NCI-H526 (cell line): ENCODE results near the gene FAM180A.
"Not testable (repeated sequence)": the region's sequence is repeated elsewhere in the genome, so short reads cannot be mapped to it uniquely, and the experiment has no call there.

Experiments used
- DNase-seq, 2 experiments: peaks; one replicate each; lab custom pipeline; 2025; lab: John Stamatoyannopoulos, UW

Gene FAM180A

DNA sequence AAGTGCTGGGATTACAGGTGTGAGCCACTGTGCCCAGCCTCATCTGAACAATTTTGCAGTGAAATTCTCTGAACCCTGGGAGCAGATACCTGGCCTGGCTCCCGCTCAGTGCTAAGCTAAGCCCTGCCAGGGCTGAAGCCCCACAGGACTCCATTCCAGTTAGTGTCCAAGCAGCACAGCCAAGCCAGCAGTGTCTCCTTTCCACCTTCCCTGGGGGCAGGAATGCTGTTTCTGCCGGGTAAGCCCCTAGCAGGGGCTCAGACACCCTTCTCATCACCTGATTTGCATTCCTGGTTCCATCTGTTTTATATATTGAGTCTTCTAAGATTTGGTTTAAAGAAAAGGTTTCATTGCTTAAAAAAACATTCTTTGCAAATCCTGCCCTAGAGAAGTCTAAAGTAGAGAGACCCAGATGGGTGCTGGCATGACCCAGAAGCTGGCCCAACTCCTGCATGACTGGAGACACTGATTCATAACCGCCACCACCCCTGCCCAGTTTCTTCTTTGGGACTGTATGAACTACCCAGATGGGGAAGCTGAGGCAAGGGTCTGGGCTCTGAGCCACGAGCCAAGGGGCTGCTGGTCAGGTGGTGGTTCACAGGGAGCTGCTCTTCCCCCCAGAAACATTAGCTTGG, 34.7 kb downstream of the FAM180A start:
- no peak for DNase-seq

- DNase-seq: no peak
These were observed 35.8 kb downstream of the FAM180A start for GRCh38 chr7:135712796-135713195.

- DNase-seq: no peak
These were observed 36.3 kb downstream of the FAM180A start for GRCh38 chr7:135712182-135712782.

DNA sequence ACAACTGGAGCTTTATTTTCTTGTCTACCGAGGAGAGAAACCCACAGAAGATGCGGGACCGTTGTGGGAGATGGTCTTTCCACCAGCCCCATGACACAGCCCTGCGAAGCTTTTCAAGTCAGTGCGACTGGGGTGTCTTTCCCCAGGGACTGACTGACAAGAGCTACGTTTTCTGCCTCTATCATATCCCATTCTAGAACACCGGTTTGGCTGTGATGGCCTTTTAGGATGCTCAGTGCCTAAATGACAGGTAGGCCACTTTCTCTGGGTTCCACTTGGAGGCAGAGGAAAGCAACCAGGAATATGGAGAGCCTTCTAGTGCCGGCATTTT, 37.5 kb downstream of the FAM180A start:
- no peak for DNase-seq

DNA sequence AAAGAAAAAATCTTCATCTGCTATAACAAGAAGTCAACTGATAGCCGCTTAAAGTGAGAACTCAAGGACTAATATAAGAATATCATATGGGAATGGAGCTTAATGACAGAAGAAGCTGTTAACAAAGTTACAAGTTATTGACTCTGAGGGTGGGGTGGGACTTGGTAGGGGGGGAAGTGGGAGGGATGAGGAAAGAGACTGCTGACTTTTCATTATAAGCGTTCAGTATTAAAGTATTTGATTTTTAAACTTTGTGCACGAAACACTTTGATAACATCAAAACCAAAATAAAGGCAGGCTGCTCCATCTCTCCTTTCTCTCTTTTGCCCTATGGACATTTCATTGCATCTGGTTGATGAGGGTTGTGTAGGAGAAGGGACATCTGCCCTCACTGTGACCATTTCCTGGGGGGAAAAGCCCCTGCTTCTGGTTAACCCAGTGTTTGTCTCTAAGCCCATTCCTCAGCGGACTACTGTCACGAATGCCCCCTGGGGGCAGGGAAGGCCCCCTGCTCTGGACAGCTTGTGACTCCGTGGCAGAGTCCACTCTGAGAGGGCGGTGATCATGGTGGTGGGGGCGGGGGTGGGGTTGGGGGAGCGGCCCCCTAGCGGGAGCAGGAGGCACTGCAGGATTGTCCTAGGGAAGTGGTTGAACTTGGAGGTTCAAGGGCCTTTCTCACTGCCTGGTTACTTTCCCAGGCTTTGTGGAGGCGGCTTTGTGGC, 38.0 kb downstream of the FAM180A start:
- DNase-seq: peak in 1 of 2 experiments; percentile 28

DNA sequence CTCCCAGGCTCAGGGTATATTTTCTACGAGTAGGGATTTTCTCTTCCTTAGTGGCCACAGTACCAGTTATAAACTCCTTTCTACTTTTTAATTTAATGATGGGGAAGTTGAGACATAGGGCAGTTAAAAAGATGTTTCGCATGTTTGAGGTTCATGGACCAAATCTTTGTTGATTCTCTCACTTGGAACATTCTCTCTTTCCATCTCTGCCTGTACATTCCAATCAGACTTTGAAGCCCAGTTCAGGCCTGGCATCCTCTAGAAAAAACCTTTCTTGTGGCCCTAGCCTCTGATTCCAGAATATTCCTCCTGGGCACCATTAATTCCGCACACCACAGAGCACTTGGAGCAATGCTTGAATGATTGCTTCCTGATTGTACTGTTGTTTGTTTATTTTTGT, 39.1 kb downstream of the FAM180A start:
- DNase-seq: no peak

DNA sequence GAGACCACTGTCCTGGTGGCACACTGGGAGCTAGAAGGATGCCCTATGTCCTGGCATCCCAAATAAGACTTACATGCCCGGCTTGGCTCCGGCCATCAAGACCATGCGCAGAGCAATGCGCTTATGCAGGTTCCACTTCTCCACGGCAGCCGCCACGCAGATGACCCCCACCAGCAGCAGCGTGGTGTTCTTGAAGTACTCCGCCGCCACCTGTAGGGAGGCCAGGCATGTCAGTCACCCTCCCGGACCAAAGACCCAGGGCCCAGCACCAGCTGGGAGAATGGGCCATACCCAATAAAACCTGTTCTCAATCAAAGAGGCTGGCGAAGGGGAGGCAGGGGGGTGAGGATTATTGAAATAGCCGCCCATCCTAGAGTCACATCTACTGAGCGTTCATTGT, 40.6 kb downstream of the FAM180A start:
- DNase-seq: no peak

GRCh38 chr7:135707570-135707966, 41.0 kb downstream of the FAM180A start:
- DNase-seq: no peak

DNA sequence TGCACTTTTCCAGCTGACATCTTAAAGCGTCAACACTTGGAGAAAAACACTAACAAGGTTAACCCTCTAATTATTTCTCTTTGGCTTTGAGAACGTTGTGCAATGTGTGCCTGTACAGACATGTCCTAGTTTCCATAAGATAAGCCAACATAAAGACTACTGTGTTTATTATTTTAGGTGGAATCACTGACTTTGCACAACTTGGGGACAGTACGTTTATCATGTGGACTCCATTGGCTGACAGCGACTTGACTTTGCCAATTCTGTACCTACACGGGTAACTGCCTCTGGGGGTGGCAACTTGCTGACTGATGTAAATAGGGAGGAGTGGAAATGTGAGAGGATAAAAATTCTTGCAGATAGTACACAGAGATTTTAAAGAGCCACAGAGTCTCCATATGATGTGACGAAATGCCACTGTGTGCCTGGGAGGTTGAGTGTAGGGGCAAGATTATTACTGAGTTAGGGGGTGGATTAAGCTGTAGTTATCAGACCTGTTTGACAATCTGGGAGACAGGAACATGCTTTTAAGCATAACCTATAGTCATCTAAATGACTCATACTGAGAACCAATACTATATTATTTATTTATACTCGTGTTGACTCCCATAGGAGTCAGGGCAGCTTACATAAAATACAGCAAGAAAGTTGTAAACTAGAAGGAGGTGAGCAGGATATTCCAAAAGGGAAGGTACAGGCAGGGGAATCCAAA, 41.6 kb downstream of the FAM180A start:
- no peak for DNase-seq

DNA sequence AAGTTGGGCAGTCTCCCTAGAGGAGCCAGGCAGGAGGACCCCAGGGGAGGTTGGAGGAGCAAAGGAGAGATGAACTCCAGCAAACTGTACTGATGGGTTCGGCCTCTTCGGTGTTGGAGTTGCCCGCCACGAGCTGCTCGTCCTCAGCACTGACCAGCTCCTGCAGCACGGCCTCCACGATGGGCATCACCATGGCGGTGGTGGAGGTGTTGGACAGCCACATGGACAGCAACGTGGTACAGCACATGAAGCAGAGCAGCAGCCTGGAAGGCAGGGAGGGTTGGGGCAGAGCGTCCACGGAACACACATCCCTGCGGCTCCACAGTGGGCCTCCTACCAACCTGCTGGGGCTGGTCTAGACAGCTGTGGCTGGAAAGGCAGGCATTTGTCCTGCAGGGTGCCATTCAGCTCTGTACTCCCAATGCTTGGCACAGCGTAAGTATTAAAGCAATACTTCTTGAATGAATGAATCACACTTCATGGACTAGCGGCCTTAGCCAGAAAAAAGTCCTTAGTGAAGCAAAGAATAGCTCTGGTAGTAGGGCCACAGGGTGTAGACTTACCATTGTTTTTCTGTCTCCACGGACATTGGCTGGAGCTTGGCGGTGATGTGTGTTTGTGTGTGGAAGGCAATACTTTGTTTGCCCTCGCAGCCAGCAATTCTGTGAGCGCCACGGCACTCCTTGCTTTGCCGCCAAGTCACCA, 42.4 kb downstream of the FAM180A start:
- no peak for DNase-seq

DNA sequence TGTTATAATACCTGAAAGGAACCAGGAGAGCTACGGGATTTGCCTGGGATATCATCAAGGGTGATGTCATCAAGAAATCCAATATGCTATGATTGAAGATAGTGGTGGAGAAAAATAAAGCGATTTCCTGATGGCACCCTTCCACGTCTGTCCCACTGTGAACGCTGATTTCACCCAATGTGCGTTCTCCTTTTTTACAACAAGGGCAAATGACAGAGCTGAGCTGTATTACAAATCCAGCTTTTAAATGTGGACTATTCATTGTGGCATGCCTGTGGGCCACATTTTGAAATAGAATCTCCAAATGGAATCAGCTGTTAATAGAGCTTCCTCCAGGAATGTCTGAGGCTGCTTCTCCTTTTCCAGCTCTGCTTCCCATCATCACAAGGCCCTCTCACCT, 43.9 kb downstream of the FAM180A start:
- DNase-seq: no peak

DNA sequence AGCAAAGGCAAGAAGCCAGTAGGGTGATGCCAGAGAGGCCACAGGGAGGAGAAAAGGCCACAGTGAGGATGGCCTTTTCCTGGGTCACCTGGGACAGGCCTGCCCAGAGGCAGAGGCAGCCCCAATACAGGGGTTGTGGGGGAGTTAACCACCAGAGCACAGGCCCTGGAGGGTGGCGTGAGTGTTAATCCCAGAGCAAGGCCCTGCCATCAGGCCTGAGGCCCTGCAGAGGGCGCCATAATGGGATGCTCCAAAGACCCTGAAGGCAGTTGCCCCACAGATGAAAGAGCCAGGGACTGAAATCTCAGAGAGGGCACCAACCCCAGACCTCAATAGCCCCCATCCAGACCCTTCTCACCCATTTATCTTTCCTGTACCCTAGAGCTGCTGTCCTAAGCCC, 44.5 kb downstream of the FAM180A start:
- DNase-seq: no peak

DNA sequence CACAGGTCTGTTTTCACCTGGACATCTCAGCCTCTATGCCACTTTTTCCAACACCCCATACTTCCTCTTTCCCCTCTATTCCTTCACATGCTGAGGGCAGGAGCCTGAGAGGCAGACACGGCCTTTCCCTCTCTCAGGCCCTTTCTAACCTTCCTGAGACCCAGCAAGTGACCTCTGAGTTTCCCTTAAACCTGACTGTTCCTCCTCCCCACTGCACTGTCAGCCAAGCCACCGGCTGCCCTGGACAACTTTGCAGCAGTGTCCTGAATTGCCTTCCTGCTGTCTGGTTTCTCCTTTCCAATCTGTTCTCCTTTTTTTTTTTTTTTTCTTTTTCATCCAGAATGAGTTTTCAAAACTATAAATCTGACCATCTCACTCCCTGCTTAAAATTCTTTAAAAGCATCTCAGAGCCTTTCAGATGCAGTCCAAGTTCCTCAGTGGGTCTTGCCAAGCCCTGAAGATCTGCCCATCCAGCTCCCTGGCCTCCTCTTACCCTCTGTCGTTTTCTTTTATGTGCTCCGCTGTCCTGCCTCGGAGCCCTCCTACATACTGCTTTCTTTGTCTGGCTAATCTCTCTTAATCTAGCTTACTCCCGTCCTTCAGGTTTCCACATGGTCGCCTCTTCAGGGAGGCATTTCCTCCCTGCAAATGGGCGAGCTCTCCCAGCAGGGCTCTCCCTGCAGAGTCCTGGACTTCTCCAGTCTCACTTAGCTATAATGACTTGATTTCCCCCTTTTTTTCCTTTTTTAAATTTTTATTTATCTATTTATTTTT, 51.1 kb downstream of the FAM180A start:
- DNase-seq: no peak

DNA sequence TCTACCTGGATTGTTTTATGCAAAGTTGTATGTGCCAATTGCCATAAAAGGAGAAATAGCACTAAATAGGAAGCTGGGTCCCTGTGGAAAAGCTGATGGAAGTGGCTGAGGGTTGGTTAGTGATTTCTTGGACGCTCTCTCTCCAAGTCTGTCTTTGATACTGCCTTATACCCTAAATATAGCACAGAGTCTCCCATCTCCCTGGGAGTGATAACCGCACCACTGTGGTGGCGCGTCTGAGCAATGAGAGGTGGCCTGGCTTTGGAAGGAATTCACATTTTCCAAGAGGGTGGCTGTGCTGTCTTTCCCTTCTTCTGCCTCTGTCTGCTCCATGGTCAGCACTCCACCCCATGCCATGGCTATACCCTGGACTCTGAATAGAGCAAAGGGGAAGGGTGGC, 55.1 kb downstream of the FAM180A start:
- DNase-seq: no peak

GRCh38 chr7:135692606-135693005, 56.0 kb downstream of the FAM180A start:
- not testable (repeated sequence) for DNase-seq

DNA sequence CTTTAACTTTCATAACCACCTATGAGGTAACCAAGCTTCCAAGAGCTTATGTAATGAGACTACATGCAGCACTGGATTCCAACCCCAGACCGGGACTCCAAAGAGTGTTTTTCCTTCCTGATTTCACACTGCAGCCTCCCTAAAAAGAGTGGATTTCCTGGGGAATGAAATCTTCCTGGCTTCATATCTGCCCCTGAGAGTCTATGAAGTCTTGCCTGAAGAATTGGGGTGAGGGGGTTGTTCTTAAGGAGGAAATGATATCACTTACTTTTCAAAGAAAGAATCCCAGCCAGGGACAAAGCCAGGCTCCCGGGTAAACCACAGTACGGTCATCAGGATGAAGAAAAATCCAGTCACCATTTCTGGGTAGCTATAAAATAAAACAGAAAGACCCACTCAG, 56.6 kb downstream of the FAM180A start:
- DNase-seq: no peak

DNA sequence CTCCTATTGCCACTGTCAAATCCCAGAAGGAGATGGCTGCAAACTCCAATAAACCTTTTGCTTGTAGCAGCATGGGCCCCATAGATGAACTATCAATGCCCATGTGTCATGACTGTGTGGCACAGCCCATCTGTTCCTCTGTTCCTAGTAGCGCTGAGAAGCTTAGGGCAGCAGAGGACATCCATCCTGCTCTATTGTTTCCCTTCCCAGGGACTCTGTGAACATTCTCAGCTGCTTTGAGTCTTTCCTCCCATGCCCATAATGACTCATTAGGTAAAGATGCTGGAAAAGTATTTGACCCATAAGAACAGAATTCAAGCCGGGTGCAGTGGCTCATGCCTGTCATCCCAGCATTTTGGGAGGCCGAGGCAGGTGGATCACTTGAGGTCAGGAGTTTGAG, 58.0 kb downstream of the FAM180A start:
- DNase-seq: no peak

DNA sequence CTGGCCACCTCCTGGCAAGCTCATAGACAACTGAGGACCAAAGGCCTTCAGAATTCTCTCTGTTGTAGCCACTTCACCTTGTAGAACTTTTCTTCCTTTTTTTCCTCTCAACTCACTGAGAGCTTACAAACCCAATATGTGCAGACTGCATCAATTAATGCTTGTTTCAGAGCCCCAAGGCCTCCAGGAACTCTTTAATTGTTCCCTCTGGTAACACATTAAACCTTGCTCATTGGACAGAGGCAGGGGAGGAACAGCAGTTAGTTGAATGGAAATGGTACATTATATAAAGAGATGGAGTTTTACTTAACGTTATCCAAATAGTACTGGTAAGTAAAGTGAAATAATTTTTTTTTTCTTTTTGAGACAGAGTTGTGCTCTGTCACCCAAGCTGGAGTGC, 61.1 kb downstream of the FAM180A start:
- DNase-seq: no peak

DNA sequence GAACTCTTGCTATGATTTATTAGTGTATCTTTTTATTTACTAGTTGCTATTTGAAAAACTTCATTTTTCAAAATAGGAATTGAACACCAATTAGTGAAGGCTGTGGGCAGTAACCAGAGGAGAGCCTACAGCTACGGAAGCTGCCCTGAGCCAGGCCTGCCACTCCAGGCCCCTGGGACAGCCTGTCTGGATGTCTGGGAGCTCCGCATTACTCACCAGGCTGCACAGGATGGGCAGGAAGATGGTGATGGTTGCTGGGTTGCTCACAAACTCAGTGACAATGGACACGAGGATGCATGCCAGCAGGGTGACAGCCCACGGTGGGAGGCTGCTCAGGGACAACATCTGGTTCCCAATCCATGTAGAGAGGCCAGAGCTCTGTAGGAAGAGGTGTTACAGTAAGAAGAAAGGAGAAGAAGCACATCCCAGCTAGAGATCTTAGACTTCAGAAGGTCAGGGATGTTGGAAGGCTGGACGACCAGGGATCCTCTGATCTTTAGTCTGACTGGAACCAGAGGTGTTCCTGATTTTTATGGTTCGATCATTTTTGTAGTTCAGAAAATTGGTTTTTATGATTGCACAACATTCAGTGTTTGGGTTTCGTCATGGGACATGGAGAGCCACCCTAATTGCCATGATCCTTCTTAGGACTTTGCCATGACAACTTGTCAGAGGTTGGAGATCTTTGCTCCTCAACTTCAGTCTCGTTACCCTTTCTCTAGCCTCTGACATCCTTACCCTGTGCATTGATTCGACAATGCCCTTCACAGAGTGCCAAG, 63.1 kb downstream of the FAM180A start:
- DNase-seq: no peak

DNA sequence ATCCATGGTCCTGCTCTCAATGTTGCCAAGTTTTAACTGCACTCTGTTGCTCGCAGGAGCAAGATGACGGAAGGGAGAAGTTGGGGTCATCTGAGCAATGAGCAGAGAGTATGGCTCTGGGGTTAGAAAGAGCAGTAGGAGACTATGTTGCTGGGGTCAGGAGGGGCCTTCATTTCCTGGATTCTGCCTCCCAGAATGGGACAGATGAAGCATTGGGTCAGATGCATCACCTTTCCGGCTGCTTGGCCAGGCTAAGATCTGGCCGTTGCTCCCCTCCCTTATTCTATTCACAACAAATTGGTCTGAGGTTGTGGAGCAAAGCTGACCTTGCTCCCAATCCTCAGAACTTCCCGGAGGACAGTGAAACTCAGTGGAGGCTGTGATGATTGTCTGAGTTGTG, 63.9 kb downstream of the FAM180A start:
- no peak for DNase-seq

- DNase-seq: no peak
These were observed 64.5 kb downstream of the FAM180A start for GRCh38 chr7:135684136-135684535.
